ENCODE measurements around the gene ARHGEF19. TPM values are rescaled to one million over a fixed set of nuclear protein-coding genes. Genes with fewer than 3 reads are reported as not detected.

ARHGEF19 gene
- polyA plus RNA-seq, 1 experiment: 11.6 TPM

DNA sequence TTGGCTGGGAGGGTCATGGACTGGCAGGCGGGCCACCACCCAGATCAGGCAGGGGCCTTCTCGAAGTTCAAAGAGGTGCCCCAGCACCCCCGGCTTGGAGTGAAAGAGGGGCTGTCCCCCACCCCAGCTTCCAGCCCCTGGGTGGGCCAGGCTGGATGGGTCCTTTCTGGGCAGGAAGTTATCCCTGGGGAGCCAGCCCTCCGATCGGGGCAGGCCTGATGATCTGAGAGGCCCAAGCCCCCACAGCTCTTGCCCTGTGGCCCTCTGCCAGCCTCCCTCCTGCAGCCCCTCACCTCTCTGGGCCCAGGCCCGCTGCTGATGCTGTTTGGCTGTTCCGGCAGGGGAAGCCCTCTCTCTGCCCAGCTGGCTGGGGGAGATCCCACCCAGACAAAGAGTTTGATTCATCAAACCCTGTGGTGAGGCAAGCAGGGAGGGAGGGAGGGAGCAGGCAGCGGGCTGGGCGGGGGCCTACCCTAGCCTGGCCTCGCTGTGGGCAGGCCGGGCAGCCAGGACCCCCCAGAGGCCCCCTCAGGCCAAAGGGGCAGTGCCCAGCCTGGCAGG, 2.5 kb downstream of the ARHGEF19 start:
- TF ChIP-seq CTCF (IDR thresholded peaks at IDR 0.05; ENCODE audit: insufficient read depth, low read depth, low read length): no peak
- Histone ChIP-seq H3K4me3 (ENCODE audit: low read depth, low read length) (no peak overlapping the region), H3K27me3 (ENCODE audit: control insufficient read depth, insufficient read depth, low read length) (no peaks in the 10 kb centered on the region), H3K36me3 (ENCODE audit: control insufficient read depth, insufficient read depth, low read length) (no peaks in the 10 kb centered on the region)
- ChIA-PET POLR2A (no interaction called here), CTCF (interaction anchor here (1.1 kb wide), 1 partner anchor 9 kb away, joined by 3 read pairs; no protein-coding TSS in a partner anchor)
- DNase-seq (ENCODE audit: low read depth): no peak

- CTCF ChIA-PET: interaction anchor here (1.0 to 1.1 kb wide), 3 partner anchors 9 to 130 kb away, joined by 3 to 4 read pairs (median 4); no protein-coding TSS in a partner anchor
These were observed 3.2 kb downstream of the ARHGEF19 start for GRCh38 chr1:16209132-16209846.

DNA sequence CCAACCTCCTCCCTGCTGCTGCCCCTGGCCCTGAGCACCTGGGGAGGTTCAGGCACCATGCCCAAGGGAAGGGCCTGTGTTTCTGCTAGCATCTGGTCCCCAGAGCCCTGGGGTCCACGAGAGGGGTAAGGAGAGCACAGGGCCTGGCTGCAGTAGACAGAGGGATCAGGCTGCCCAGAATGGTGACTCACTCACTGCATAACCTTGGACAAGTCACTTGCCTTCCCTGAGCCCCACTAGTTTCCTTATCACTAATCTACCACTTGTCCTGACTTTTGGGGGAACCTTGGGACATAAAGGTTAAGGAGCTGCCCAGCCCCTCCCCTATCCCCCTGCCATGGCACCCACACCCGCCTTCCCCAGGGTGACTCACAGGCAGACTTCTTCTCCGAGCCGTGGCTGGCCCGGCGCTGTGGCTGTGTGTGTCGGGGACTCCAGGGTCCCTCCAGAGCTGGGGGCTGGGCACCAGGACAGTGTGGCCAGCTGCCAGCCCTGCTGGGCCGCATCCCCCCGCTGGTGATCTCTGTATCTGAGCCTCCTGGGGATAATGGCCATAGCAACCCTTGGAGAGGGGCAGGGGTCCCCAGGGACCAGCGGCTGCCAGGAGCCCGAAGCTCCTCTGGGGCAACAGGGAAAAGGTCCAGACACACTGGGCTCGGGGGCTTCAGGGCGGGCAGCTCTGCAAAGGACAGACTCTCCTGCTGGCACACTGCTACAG, 4.0 kb downstream of the ARHGEF19 start:
- ChIA-PET CTCF (interaction anchor here (1.0 to 1.1 kb wide), 3 partner anchors 10 to 129 kb away, joined by 3 to 4 read pairs (median 4); no protein-coding TSS in a partner anchor), POLR2A (no interaction called here)
- Histone ChIP-seq H3K36me3 (ENCODE audit: control insufficient read depth, insufficient read depth, low read length) (0 out of 2 replicates have a peak, but pooled peaks cover 2% of the 10 kb centered on the region), H3K4me3 (ENCODE audit: low read depth, low read length) (no peak overlapping the region), H3K27me3 (ENCODE audit: control insufficient read depth, insufficient read depth, low read length) (no peaks in the 10 kb centered on the region)
- no peak for DNase-seq (ENCODE audit: low read depth)
- no peak for TF ChIP-seq CTCF (IDR thresholded peaks at IDR 0.05; ENCODE audit: insufficient read depth, low read depth, low read length)

More at GRCh38 chr1:16209132-16209846, 3.2 kb downstream of the ARHGEF19 start:
- TF ChIP-seq CTCF (IDR thresholded peaks at IDR 0.05; ENCODE audit: insufficient read depth, low read depth, low read length): no peak
- Histone ChIP-seq H3K4me3 (ENCODE audit: low read depth, low read length) (no peak overlapping the region), H3K27me3 (ENCODE audit: control insufficient read depth, insufficient read depth, low read length) (no peaks in the 10 kb centered on the region), H3K36me3 (ENCODE audit: control insufficient read depth, insufficient read depth, low read length) (0 out of 2 replicates have a peak, but pooled peaks cover 2% of the 10 kb centered on the region)
- POLR2A ChIA-PET: no interaction called here
- DNase-seq (ENCODE audit: low read depth): no peak

- Histone ChIP-seq H3K27me3 (ENCODE audit: control insufficient read depth, insufficient read depth, low read length) (no peaks in the 10 kb centered on the region), H3K36me3 (ENCODE audit: control insufficient read depth, insufficient read depth, low read length) (0 out of 2 replicates have a peak, but pooled peaks cover 2% of the 10 kb centered on the region), H3K4me3 (ENCODE audit: low read depth, low read length) (peak overlapping the region; percentile 52)
- POLR2A ChIA-PET: interaction anchor here (0.6 to 1.4 kb wide), 6 partner anchors 8 to 186 kb away, joined by 3 to 5 read pairs (median 4); no protein-coding TSS in a partner anchor
- CTCF ChIA-PET: interaction anchor here (1.8 kb wide), 1 partner anchor 36 kb away, joined by 8 read pairs; no protein-coding TSS in a partner anchor
- no peak for DNase-seq (ENCODE audit: low read depth)
- TF ChIP-seq CTCF (IDR thresholded peaks at IDR 0.05; ENCODE audit: insufficient read depth, low read depth, low read length): no peak
These were observed 4.9 kb downstream of the ARHGEF19 start for GRCh38 chr1:16207318-16208269.

Data from BJ (cell line).